CD4-positive, alpha-beta T cell treated with Interleukin-17A for 4 hours (primary cell): ENCODE data around the gene ATP8A1.

Experiments
- DNase-seq: peaks from one replicate; pipeline ENCODE4 v3.0.0-alpha.2; 2020; ENCODE audit warnings: mixed read lengths

ATP8A1 gene

DNA sequence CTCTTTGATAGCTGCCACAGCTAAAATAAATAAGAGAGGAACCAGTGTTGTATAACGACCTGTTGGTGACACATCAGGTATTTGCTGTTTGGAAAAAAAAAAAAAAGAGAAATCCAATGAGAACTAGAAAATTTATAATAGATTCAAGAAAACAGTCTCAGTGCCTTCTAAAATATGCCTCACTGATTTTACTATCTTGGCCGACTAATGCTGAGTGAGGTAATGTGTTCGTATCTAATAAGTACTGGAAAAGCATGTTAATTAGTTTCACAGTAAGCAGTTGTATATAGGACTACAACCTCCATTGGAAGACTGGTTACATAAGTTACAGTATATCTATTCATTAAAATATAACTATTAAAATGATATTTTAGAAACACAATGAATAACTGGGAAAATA, 32.4 kb downstream of the ATP8A1 start:
- no peak for DNase-seq

DNA sequence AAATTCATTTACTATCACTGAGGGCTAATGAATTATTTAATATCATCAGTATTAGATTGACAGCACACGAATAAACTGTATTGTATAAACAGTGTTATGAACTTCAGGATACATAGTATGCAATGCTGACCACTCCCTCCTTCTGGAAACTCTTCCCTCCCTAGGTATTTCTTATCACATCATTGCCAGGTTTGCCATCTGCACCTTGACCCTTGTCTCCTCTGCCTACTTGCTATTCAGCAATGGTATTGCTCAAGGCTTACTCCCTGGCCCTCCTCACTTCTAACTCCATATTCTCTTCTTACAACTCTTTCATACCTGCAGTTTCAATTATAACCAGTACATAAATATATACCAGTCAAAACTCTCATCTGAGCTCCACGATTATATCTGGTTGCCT, 38.9 kb downstream of the ATP8A1 start:
- no peak for DNase-seq

DNA sequence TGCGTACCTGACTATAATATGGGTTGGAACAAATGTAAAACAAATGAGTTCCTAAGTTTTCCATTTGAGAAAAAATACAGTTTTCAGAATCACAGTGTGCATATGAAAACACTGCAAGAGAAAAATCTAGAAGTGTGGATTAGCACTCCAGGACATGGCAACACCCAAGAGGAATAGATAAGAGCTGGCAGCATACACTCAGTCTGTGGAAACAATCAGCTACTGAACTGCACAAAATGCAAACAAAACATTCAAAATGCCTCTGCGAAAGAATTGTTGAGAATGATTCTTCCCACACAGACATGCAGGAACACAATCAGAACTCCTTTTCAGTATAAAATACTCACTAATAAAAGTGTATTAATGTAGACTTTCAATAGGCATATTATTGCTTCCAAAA, 39.9 kb downstream of the ATP8A1 start:
- DNase-seq: no peak

DNA sequence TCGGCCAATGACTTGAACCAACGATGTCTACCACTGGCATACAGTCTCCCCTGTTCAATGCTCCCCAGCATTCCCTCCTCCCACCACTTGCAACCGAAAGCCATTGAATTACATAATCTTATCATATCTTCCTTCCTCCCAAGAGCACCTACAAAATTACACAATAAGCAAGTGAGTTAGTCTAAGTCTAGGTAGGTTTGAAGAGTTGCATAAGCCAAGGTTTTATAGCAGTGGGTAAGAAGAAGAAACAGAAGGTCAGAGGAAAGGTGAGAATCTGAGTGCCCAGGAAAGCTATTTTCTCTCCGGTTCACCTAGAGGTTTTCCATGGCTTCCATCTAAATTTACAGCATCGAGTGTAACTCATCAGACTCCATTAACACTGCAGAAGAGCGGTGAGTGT, 40.3 kb downstream of the ATP8A1 start:
- no peak for DNase-seq

DNA sequence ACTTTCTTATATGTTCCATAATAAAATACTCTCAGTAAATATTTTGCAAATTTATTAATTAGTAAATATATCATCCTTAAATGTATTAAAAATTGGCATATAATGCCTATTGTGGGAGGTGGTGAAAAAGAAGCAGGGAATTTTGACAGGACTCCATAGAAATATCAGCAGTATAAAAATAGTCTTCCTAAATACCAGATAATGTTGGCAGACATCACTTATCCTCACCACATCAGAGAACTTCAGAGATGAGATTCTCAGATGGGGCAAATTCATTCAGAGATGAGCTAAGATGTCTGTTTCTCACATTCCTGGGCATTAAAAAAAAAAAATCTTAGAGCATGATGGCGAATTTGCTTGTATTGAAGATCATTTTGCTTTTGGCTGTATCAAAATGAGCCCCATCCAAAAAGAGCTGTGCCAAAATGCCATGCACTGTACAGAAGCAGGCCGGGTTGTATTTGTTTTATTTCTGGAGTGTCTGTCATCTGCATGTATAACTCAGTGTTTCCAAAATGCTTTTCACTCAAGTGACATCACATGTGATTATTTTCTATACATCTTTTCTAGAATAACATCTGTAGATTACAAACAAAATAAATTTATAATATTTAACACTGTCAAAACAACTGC, 41.7 kb downstream of the ATP8A1 start:
- no peak for DNase-seq

DNA sequence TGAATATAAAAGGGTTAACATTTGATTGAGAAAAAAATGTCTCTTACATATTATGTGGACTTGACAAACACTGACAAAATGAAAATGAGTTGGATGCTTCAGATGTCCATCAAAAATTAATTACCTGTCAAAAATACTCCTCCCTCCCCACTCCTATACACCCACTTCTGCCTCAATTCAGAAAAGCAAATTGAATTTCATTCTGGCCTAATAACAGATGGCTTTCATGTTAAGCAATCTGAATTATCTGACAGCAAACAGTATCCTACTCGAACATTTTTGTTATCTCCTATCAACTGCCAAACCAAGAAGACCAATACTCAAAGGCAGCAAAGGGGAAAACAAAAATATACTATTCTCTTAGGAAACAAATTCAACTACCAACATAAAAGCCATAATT, 44.0 kb downstream of the ATP8A1 start:
- DNase-seq: no peak

DNA sequence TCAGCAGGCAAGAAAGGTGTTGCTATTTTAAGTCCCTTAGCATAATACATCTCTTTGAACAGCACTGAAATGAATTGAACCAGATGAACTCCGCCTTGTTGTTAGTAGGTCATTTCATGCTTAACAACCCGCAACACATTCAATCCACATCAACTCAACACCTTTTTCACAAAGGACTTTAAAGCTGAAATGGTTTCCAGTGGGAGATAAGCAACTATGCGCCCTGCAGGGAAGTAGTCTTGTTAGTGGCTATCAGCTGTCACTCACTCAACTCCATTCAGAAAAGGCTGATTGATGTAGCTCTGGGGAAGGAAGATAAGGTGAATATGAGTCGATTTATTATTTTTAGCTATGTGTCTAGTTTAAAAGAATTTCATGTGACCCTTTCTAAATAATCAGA, 46.0 kb downstream of the ATP8A1 start:
- no peak for DNase-seq

DNA sequence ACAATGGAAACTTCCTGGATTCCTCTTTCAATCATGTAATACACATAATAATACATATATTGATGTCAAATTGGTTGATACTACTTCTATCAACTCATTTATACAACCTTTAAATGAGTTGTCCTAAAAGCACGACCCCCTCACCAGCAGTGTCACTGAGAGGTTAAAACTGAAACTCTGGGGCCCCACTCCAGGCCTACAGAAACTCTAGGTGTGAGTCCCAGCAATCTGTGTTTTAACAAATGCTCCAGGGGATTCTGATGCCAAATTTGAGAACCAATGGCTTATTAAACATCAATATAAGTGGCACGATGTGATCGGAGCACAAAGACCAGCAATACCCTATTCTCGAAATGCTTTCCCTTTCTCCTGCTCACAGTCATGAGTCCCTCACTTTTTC, 47.9 kb downstream of the ATP8A1 start:
- DNase-seq: no peak

DNA sequence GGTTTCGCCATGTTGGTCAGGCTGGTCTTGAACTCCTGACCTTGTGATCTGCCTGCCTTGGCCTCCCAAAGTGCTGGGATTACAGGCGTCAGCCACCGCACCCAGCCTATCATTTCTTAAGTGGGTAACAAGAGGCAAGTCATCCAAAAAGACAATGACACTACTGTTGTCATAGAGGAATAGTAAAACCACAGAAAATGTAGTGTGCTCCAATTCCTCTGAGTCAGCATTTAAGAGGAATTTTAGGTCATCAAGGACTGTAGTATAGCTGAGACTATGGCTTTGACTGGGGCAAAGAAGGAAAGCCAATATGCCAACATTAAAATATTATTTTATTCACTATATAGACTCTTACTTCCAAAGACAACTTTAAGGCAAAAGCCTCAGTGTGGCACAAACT, 48.4 kb downstream of the ATP8A1 start:
- DNase-seq: no peak

DNA sequence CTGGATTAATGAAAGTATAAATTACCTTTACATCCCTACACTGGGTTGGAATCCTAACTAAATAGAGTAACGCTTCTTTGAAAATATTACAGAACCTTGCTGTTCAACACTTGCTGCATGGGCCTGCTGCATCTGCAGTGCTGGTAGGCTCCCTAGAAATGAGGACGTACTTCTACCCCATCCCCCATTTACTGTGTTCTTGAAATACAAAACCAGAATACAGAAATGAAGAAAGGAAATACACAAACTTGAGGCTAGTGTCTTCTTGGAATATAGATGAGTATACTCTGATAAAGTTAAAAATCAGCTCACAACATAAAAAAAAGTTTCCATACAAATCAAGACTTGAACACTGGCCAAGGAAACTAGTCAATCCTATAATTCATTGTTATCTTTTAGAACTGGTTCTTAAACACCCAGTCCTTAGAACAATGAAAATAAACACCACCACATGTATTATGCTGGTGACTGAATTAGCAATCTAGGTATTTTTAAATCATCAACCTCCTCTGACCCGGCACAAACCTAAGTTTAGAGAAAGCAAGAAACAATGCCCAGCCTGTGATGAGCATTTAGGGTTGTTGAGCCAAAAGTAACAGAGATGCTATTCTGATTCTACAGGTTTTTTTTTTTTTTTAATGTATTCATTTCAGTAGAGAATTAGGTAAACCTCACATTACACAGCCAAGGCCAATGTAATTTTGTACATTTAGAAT, 49.7 kb downstream of the ATP8A1 start:
- DNase-seq: no peak

DNA sequence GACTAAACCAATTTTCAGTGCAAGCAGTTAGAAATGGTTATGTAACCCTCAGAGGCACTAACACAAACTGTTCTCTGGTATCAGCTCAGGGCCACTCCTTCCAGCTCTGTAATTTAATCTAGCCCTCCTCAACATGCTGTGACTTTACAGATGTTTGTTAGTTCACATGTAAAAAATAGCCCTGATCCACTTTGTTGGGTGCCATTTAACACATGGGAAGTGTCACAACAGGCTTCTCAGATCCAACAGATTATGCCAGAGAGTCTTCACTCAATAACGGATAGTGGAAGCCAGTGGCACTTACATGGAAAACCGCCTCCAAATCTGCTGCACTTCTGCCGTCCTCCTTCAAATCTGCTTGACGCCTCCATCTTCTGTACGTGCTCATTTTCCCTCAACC, 51.6 kb downstream of the ATP8A1 start:
- DNase-seq: no peak

DNA sequence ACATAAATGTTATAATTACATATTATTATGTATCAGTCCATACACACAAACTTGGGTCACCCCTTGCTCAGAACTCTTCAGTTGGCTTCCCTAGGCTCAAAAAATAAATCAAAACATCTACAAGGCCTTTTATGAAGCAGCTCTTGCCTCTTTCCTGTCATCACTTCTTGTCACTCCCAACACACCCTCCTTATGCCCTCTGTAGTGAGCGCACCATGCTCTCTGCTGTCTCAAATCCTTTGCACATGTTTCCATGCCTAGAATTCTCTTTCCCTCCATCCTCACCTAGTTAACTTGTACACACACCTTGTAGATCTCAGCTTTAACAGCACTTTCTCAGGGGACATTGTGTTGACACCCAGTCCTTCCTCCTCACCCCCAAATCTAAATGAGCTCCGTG, 53.0 kb downstream of the ATP8A1 start:
- DNase-seq: no peak

DNA sequence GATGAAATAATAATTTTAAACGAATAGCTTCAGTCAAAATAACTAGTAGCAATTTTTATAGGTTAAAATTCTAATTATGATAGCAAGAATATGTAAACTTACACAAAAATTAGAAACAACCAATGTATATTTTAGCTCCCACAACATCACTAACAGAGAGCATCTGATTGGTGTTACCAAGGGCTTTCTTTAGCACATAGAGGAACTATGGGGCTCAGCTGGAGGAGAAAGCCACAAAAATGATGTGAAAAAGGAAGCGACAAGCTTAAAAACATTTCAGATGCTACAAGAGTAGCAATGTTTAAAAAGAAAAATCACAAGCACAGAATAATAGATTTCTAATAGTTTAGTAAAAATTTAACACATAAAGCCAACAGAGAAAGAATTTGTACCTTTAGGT, 56.3 kb downstream of the ATP8A1 start:
- DNase-seq: no peak

DNA sequence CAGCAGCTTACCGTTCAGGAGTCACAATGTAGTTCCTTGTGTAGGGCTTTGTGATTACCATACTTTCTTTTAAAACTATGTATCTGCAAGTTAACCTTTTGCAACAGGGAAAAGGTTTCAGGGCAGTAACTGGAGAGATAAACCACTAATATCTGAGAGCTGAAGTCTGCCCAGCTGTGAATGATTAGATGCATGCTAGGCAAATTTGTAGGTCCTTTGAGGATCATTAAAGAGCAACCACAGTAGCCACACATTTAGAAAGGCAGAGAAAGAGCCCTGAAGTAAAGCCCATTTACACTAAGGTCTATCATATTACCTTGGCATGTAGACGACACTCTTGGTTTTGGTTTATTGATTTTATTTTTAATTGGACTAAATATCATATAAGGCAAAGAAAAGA, 60.0 kb downstream of the ATP8A1 start:
- no peak for DNase-seq

DNA sequence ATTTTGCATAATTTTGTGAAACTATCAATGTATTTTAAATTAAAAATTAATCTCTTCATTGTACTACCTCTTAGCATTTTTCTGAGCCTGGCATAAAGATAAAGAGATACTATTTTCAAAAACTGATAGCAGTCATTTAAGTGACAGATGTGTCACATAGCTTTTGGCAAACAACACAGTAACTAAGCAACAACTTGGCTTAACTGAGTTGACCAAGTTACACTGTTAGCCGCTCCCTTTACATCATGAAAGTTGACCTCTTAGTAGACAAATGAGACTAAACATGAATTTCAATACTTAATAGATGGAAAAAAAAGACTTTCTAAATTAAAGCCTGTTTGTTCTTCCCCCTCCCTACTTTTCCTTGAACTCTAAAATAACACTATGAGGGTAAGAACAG, 62.0 kb downstream of the ATP8A1 start:
- DNase-seq: no peak

DNA sequence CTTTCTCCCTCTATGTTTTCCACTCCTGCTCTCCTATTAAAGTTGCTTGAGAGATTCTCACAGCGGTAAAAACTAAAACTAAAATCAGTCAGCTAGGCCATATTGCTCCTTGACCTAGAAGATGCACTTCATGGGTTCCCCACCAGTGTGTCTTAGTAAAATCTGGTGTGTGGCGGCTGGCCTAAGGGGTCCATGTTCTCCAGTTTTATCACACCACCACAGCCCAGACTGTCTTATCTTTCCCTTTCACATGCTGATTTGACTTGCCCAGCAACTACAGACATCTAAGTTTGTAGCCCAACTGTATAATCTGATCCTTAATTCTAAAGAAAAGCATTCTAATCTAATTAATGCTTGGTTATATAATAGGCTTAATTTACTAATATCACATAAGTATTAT, 68.0 kb downstream of the ATP8A1 start:
- no peak for DNase-seq

DNA sequence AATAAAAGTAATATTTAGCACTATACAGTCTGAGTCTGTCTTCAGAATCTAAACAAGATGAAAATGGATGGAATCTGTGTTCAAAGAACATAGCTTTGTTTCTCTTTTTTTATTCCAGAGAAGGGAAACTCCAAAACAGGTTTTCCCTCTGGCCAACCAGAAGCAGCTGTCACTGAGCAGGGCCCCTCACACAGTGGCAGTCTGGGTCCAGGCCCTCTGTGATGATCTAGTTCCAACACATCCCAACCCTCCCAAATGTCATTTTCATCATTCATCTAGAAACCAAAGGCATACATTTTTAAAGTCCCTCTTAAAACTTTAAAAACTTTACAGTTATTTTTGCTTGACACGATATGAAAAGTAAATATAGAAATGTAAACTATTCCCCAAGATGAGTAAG, 70.1 kb downstream of the ATP8A1 start:
- DNase-seq: no peak

DNA sequence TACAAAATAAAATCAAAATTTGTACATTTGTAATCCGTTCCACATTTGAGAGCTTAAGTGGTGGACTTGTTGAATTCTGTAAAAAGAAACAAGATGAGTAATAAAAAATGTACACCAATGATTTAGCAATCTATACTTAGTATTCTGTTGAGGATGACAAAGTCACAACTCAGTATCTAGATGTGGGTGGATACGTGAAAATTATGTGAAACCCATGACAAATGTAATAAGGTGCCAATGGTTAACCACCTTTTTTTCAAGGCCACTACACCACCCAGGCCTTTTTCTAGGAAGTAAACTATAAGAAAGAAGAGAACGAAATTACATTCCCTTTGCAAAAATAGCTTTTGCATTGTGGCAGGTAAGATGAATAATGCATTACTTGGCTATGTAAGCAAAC, 77.0 kb downstream of the ATP8A1 start:
- no peak for DNase-seq

DNA sequence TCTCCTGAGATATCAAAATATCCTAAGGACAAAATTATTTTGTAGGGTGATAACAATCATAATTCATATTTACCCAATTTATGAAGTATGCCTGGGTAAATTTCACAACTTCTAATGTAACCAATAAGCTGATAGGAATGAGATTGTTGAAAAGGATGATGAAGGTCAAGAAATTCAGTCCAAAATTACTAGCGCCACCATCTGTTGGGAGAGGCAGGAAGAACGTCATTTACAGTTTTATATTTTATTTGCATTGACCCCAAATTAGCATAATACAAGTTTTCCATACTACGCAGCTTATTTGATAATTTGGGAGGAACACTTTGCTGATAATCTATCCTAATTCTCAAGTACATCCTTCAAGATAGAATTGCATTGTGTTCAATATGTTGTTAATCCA, 78.7 kb downstream of the ATP8A1 start:
- DNase-seq: no peak

DNA sequence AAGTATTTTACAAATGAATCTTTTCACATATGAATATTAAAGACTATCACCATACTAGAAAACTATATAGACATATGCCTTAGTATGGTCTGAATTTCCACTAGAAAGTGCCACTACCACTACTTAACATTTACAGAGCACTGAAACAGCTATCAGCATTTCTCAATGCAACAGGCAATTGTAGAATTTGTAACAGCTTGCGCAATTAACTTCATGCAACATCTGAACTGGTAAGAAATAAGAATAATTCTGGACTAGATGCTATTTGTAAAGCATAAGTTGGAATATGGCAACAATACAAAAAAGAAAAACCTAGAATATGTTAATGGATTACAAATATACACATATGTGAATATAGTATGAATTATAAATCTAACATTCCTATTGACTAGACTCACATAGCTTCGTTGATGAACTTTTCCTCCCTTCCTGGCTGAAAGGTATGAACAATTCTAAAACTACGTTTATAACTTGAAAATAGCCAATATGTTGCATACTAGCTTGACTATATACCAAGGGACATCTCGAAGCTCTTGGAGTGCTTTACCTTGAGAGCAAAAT, 82.0 kb downstream of the ATP8A1 start:
- DNase-seq: no peak

DNA sequence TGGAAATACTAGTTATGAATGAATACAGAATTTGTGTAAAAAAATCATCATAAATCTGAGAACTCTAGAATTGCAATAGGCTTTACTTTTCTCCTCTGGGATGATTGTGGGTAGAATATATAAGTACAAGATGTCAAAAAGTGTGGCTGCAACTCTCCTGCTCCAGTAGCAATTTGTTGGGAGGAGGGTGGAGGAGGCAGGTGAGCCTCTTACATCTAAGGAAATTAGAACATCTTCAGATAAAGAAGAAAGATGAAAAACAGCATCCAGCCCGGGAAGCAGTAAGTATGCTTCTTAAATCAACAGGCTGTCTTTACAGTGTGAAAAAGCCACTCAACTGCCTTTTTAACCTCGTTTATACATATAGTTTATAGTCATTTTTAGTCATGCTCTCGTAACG, 83.7 kb downstream of the ATP8A1 start:
- DNase-seq: no peak

DNA sequence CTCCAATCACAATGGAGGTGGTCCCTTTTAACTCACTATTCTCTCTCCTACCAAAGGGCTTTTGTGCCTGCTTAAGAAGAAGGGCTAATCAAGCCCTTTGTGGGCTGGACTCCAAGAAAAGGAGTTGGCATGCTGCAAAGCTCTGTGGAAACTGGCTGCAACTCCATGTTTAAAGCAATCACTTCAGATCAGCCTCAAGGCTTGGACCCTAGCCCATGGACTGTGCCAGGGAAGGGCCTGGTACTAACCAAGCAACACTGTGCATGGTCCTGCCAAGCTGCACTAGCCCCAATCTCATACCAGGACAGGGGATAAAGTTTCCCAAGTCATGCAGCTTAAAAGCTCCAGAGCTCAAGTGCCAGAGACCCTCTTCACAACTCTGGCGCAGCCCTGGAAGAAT, 86.7 kb downstream of the ATP8A1 start:
- no peak for DNase-seq

DNA sequence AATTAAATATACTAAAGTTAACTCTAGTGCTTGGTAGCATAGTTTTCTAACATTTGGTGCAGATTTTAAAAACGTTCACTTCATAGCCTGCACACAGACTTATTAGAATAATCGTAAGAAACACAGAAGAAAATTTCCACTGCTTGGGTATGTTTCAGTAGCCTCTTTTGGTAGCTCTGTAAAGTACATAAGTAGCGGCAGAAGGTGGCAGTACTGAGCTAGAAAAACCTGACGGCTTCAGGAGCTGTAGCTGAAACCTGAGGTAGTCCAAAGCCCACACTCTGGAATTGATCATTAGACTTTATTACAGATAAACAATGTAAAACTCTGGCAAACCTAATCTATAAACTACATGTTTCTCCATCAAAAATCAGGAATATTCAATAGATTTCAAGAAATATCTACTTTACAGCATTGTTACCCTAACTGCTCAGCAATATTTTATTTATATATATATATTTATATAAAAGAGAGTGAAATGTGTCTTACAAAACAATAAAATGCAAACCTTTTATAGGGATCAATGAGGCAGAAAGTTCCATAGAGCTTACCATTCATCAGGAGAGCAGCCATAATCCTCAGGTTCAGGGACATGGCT, 88.2 kb downstream of the ATP8A1 start:
- peak; percentile 75 for DNase-seq

DNA sequence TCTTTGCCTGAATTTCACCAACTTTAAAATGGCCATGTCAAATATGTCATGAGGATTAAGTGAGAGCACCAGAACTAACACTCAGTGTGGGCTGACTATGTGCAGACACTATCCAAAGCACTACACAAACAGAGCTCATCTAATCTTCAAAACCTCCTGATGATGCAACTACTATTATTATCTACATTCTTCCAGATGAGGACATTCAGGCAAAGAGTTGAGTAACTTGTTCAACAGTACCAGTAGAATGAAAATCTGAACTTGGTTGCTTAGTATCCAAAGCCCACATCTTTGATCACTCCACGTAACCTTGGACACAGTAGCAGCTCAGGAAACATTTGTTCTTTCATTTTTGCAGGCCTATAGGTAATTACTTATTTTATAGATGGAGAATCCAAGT, 90.1 kb downstream of the ATP8A1 start:
- DNase-seq: no peak
